Inferior parietal cortex (tissue), 1 donor: Measurements from ENCODE around the gene PRR7.
A peak's percentile ranks its signal among the peaks of the same experiment; 100 is the strongest.
"Not testable (repeated sequence)": the region's sequence is repeated elsewhere in the genome, so short reads cannot be mapped to it uniquely, and the experiment has no call there.

ENCODE experiments used
- DNase-seq: peaks from one replicate; pipeline ENCODE4 v3.0.0-alpha.2; 2016; ENCODE audit errors: extremely low spot score

The PRR7 gene

GRCh38 chr5:177484902-177485549 is 38.4 kb downstream of the PRR7 start:
- no peak for DNase-seq

DNA sequence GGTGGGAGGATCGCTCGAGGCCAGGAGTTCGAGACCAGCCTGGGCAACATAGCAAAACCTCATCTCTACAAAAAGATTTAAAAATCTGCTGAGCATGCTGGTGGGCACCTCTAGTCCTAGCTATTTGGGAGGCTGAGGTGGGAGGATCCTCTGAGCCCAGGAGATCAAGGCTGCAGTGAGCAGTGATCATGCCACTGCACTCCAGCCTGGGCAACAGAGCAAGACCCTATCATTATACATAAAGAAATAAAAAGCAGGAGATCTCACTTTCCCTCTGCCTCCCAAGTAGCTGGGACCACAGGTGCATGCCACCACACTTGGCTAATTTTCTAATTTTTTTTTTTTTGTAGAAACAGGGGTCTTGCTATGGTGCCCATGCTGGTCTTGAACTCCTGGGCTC is 39.1 kb downstream of the PRR7 start:
- DNase-seq, result not testable (repeated sequence)

DNA sequence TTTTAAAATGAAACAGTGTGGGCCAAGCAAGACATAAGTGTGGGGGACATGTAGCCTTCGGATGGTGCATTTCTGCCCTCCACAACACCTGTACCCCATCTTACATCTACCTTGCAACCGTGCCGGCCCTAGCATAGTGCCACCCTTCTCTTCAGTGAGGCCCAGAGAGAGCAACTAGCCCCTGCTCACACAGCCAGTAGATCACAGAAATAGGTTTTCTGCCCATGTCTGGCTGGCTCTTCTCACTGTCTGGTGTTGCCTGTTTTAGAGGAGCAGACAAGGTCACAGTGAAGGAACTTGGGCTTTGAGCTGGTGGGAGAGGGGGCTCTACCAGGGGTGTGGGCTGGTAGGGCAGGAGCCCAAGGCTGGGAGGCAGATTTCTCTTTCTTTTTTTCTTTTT is 39.6 kb downstream of the PRR7 start:
- no peak for DNase-seq

- no peak for DNase-seq
Observed at GRCh38 chr5:177487144-177487543, 40.5 kb downstream of the PRR7 start.

DNA sequence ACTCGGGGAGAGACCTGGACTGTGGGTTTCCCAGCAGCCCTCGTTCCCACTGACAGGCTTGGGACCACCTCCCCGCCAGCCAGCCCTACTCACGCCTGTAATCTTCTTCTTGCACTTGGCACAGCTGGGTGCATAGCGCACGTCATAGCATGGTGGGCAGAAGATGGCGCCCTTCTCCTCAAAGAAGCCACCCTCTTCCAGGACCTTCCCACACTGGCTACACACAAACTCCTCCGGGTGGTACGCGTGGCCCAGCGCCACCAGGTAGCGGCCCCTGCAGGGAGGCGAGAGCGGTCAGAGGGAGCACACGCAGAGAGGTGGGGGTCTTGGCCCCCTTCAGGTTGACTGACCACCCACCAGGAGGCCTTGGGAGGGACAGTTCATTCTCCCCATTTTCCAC is 41.4 kb downstream of the PRR7 start:
- DNase-seq, result no peak

DNA sequence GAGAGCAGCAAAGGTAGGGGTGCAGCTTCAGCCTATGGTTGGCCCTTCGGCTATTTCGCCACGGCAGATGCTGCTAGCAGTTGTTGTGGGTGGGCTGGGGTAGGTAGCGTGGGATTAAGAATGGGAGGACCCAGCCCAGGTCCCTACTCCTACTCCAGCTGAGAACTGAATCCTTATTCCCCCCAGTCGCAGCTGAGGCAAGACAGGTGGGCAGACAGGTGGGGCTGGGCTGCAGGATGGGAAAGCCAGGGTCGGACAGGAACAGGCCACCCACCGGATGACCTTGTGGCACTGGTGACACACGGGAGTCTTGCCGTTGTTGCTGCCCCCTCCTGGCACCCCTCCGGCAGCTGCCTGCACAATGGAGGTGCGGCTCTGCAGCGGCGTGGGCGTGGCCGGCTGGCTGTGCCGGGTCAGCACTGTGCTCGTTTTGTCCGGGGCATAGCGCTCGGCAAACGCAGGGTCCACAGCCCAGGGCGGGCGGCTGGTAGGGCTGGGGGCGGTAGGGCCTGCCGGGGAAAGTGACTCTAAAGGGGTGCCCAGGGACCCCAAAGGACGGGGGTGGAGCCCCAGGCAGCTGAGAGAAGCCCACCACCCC is 42.6 kb downstream of the PRR7 start:
- no peak for DNase-seq

GRCh38 chr5:177490311-177490991 is 43.8 kb downstream of the PRR7 start:
- DNase-seq, result no peak

DNA sequence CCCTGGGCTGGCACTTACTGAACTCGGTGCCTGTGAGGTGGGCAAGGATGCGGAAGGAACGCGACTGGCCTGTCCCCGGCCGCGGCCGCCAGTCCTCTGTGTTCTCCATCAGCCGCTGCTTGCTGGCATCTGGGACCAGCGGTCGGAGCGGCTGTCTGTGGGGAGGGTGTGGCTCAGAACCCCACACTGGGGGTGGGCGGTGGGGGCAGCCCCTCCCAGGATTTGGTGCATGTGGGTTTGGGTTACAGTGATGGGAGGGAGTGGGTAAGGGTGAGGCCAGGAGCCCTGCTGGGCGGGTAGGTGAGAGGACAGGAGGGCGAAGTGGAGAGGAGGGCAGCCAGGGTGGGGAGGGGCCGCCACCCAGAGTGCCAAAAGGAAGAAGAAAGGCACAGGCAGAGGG is 44.4 kb downstream of the PRR7 start:
- no peak for DNase-seq

DNA sequence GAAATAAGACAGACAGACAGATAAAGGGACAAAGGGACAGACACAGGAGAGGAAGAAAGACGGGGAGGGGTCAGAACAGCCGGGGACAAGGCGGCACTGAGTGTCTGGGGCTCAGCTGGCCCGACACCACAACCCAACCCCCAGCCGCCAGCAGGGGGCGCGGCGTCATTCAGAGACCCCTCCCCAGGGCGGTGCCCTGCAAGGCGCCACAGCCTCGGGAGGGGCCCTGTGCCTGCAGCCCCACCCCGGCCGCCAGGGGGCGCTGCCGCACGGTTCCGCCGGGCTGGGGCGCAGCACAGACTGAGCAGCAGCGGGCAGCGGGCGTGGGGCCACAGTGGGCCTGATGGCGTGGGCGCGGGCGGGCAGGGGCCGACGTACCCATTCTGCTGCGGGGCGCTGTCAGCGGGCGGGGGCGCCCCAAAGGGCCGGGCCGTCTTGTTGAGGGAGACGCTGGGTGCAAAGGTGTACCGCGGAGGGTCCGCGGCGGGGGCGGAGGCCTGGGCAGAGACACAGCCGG is 44.9 kb downstream of the PRR7 start:
- no peak for DNase-seq

- no peak for DNase-seq
Observed at GRCh38 chr5:177491983-177492746, 45.6 kb downstream of the PRR7 start.

DNA sequence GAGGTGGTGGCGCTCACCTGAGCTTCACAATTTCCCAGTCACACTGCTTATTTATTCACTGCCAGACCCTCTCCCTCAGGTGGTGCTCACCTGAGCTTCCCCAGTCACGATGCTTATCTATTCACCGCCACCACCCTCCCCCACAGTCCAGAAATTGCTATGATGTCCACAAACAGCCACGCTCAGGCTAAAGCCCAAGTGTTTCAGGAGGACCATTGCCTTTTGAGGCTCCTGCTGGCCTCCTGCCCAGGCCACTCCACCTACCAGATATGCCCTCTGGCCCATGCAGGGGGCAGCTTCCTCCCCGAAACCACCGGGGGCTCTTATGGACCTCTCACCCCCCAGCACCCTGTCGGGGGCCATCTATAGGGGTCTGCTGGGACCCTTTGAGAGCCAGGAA is 46.2 kb downstream of the PRR7 start:
- no peak for DNase-seq

DNA sequence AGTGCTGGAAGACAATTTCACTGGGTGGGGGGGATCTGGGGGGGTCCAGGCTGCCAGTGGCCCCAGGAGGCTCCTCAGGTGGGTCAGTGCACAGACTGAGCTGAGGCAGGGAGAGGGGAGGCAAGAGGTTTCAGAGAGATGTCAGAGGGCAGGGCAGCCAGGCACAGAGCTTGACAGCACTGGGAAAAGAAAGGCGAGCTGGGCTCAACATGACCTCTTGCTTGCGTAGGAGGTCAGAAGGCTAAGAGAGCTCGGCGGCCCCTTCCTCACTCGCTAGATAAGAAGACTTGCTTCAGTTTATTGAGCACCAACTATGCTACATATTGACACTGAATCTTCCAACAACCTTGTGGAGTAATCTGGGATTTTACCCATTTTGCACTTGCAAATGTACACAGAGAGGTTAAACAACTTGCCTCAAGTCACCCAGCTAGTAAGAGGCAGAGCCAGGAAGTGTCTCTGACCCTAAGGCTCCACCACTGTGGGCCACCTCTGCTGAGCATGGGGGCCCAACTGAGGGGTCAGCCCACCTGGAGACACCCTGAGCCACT is 47.3 kb downstream of the PRR7 start:
- no peak for DNase-seq

DNA sequence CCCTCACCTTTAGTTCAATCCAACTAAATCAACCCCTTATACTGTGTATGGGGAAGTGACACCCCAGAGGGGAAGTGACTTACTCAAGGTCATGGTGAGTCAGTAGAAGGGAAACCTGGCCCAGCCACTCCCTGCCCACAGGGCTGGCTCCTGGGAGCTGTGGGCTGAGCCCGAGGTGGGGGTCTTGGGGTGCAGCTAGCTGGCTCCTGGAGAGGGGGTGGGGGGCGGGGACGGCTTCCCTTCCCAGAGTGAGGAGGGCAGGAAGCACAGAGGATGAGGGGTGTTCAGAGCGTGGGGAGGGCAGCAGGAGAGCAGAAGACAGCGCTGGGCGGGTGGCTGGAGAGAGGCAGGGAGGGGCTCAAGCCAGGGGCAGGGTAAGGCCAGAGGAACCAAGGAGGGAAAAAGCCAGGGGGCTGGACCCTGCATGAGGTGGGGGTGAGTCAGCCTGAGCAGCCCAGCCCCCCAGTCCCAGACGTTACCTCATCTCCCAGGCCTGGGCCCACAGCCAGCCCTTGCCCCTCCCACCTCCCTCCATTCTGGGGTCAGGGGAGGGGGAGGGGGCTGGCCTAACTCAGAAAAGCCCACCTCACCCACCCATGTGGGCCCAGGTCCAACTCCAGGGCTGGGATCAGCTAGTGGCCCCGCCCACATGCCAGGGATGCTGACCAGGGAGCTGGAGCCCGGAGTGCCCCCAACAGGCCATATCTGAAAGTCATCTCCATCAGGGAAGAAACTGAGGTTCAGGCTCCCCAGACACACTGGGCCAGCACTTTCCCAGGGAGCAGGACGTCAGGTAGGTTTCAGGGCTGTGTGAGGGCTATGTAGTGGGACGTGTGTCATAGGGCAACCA is 48.0 kb downstream of the PRR7 start:
- DNase-seq, result no peak

GRCh38 chr5:177495243-177496060 is 48.8 kb downstream of the PRR7 start:
- DNase-seq, result no peak

DNA sequence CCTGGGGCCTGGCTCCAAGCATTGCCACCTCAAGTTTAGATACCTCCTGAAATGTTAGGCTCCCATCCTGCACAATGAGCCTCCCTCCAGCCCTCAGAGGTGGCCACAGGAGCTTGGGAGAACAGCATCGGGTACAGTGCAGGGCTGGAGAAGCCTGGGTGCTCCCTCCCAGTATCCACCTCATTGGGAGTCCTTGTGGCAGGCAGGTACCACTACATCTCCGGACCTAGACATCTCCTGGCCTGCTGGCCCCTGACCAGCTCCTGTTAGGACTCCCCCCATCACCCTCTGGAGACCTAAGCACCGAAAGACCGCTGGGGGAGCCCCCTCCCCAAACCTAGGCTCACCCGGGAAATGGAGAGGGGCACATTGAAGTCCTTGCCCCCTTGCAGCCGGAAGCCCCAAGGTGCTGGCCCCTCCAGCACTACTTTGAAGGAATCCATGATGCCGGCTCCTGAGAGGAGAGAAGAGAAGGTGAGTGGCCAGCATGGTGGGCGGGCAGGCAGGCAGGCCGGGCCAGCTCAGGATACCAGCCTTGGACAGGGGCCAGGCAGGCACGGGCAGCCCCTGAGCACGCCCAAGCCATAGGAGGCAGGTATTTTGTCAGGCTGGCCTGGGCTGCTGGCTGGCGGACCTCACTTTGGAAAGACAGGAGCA is 49.6 kb downstream of the PRR7 start:
- no peak for DNase-seq

DNA sequence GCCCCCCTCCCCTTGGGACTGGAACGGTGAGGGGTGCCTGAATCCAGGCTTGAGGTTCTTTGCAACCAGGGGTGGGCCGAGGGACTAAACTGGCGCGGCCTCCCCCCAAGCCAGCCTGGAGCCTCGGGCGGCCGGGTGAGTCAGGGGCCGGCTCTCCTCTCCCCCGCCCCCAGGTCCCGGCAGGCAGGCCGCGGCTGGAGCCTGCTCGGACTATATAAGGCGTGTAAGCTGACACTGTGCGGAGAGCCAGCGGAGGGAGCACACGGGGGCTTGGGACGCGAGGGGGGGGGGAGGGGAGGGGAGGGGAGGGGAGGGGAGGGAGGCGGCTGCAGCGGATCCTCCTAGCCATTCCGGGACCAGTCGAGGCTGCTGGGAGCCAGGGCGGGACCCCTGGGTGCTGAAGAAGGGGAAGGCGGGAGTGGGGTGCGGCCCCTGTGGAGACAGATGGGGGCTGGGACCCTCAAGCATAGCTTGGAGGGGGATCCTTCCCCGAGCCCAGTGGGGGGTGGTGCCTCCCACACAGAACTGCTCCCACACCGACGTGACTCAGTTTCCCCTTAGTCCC is 50.2 kb downstream of the PRR7 start:
- no peak for DNase-seq

GRCh38 chr5:177497292-177498012 is 50.8 kb downstream of the PRR7 start, which contains the start of gene PDLIM7:
Gene PDLIM7 (minus strand): TSS chr5:177497604. CDS start chr5:177496512, 1,092 bp downstream.
- DNase-seq, result peak; percentile 81

GRCh38 chr5:177498013-177498787 is 51.6 kb downstream of the PRR7 start:
- no peak for DNase-seq
